HG02840 (cell line): ENCODE measurements around the gene TBC1D7.
"Not testable (repeated sequence)": the region's sequence is repeated elsewhere in the genome, so short reads cannot be mapped to it uniquely, and the experiment has no call there.

Source experiments
- ATAC-seq: cut with Tn5 transposase; IDR thresholded peaks from one replicate; pipeline ENCODE4 v1.9.1; 2021; ENCODE audit warnings: mild to moderate bottlenecking, moderate library complexity, moderate number of reproducible peaks; ENCODE audit not compliant: unreplicated experiment, low FRiP score

TBC1D7 gene

GRCh38 chr6:13326031-13326586 lies 2.2 kb downstream of the TBC1D7 start:
- ATAC-seq = not testable (repeated sequence)

GRCh38 chr6:13319891-13320564 lies 8.3 kb downstream of the TBC1D7 start:
- no peak for ATAC-seq

GRCh38 chr6:13318821-13319220 lies 9.5 kb downstream of the TBC1D7 start:
- no peak for ATAC-seq

- no peak for ATAC-seq
Observed at GRCh38 chr6:13315896-13316295, 12.4 kb downstream of the TBC1D7 start.

- no peak for ATAC-seq
Observed at GRCh38 chr6:13314806-13315205, 13.5 kb downstream of the TBC1D7 start.

GRCh38 chr6:13311155-13311554 lies 17.2 kb downstream of the TBC1D7 start:
- no peak for ATAC-seq

- ATAC-seq = no peak
Observed at GRCh38 chr6:13308332-13308731, 20.0 kb downstream of the TBC1D7 start.

GRCh38 chr6:13307508-13307995 lies 20.8 kb downstream of the TBC1D7 start:
- no peak for ATAC-seq

- ATAC-seq = no peak
Observed at GRCh38 chr6:13305791-13306190, 22.5 kb downstream of the TBC1D7 start.

- no peak for ATAC-seq
Observed at GRCh38 chr6:13305288-13305687, 23.0 kb downstream of the TBC1D7 start.

- ATAC-seq = peak; percentile 49
Observed at GRCh38 chr6:13304580-13305260, 23.6 kb downstream of the TBC1D7 start.

GRCh38 chr6:13304101-13304500 lies 24.2 kb downstream of the TBC1D7 start:
- ATAC-seq = no peak

GRCh38 chr6:13303668-13304017 lies 24.7 kb downstream of the TBC1D7 start:
- ATAC-seq = peak; percentile 47

- ATAC-seq = peak; percentile 69
Observed at GRCh38 chr6:13302751-13303667, 25.3 kb downstream of the TBC1D7 start.

- no peak for ATAC-seq
Observed at GRCh38 chr6:13302291-13302690, 26.0 kb downstream of the TBC1D7 start.

- ATAC-seq = no peak
Observed at GRCh38 chr6:13300643-13301590, 27.4 kb downstream of the TBC1D7 start.

GRCh38 chr6:13299918-13300317 lies 28.4 kb downstream of the TBC1D7 start:
- no peak for ATAC-seq

GRCh38 chr6:13299403-13299821 lies 28.9 kb downstream of the TBC1D7 start:
- ATAC-seq = no peak

GRCh38 chr6:13298446-13298845 lies 29.9 kb downstream of the TBC1D7 start:
- ATAC-seq = no peak

- ATAC-seq = no peak
Observed at GRCh38 chr6:13297391-13297790, 30.9 kb downstream of the TBC1D7 start.
